Esophagus squamous epithelium (tissue), 4 donors: Measurements from ENCODE around the gene CST9L.

Source experiments
- CTCF ChIP-seq, 6 experiments: fragments of 450-650 bp in 4 of 6; fragments of 200-600 bp in 2 of 6; sonication (generic) in 2 of 6; IDR thresholded peaks; one replicate each; pipeline ENCODE4 v1.5.1; 2016 to 2019; ENCODE audit warnings: antibody characterized with exemption in 6 of 6, mild to moderate bottlenecking in 4 of 6, moderate library complexity in 4 of 6
- POLR2A ChIP-seq, 4 donors: fragments of 450-650 bp; IDR thresholded peaks; one replicate each; pipeline ENCODE4 v1.6.1; 2017; ENCODE audit warnings: antibody characterized with exemption in 4 of 4, mild to moderate bottlenecking in 4 of 4, moderate library complexity in 3 of 4

GRCh38 chr20:23568971-23569330, 667 bp upstream of the CST9L start:
- no peak for TF ChIP-seq CTCF (IDR thresholded peaks at IDR 0.05)
- TF ChIP-seq POLR2A (IDR thresholded peaks at IDR 0.05) = no peak
